Activated CD4-positive, alpha-beta T cell treated with anti-CD3 and anti-CD28 coated beads for 48 hours (primary cell): ENCODE measurements around the gene EVA1C.
"Not testable (repeated sequence)": the region's sequence is repeated elsewhere in the genome, so short reads cannot be mapped to it uniquely, and the experiment has no call there.

ENCODE experiments used
- DNase-seq: peaks from one replicate; pipeline ENCODE4 v3.0.0-alpha.2; 2020

EVA1C gene

DNA sequence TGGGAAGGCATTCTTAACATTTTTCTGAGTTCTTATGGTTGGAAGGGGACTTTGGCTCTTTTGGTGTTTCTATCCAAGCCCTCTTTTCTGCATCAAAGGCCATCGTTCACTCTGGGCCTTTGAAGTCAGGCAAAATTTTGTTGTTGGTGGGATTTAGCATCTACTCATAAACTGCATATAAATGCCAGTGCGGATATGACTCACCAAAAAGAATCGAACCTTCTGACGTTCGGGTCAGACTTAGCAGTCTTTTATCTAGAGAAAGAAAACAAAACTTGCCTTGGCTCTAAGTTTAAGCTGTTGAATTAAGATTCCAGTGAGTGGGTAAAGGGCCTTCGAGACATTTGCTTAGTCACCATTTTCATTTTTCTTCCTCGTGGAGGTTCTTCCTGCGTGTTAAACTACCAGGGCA, 51.4 kb downstream of the EVA1C start:
- DNase-seq = no peak

DNA sequence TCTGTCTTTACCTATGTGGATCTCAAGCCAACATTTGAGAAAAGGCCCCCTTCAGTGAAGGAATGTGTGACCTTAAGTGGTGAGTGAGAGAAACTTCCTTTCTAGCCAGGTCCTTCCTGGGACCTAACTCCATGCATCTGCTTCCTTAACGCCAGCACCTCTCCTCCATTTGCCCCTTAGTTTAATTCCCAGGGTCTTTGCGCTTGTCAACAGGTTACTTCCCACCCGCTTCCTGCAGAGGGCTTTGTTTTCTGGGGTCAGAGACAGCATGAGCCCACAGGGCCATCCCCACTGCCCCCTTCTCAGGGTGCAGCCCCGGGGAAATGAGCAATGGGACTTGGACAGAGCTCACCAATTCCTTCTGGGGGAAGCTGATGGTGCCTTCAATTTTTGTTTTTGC, 54.8 kb downstream of the EVA1C start:
- no peak for DNase-seq

DNA sequence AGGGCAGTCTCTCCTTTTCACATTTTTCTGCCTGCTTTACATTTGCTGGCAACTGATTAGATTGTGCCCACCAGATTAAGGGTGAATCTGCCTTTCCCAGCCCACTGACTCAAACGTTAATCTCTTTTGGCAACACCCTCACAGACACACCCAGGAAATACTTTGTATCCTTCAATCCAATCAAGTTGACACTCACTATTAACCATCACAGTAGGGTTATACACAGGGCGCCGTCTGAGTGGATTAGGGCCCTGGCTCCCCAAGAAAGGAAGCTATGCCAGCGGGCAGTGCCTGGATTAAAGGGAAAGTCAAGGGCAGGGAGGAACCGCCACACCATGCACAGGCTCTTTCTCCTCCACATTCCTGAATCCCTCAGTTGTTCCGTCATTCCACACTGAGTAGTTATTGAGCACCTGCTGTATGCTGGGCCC, 56.2 kb downstream of the EVA1C start:
- DNase-seq = no peak

DNA sequence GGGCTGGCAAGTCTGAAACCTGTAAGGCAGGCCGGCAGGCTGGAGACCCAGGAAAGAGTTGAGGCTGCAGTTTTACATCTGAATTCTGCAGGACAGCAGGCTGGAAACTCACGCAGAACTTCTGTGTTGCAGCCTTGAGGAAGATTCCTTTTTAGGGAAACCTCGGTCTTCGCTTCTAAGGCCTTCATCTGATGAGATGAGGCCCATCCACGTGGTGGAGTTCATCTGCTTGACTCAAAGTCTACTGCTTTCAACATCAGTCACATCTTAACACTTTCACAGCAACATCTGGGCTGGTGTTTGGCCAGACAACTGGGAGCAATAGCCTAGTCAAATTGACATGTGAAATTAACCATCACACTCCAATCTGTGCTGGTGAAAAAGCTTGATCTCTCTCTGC, 57.1 kb downstream of the EVA1C start:
- DNase-seq = no peak

DNA sequence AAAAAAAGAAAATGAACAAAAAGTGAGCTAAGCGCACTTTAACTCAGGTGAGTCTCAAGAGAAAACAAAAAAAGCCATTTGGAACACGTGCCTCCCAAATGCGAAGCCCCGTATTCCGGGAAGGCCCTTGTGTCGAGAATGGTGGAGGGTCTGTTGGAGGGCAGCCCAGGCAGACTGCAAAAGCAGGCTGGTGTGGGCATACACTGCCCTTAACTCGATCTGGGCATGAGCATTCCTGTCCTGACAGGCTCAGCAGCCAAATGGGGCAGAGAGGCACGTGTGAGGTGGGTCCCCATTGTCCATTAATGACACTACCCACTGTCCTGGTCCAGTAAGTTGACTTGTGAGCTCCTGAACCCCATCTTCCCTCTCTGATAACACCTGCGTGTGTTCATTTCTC, 57.7 kb downstream of the EVA1C start:
- no peak for DNase-seq

DNA sequence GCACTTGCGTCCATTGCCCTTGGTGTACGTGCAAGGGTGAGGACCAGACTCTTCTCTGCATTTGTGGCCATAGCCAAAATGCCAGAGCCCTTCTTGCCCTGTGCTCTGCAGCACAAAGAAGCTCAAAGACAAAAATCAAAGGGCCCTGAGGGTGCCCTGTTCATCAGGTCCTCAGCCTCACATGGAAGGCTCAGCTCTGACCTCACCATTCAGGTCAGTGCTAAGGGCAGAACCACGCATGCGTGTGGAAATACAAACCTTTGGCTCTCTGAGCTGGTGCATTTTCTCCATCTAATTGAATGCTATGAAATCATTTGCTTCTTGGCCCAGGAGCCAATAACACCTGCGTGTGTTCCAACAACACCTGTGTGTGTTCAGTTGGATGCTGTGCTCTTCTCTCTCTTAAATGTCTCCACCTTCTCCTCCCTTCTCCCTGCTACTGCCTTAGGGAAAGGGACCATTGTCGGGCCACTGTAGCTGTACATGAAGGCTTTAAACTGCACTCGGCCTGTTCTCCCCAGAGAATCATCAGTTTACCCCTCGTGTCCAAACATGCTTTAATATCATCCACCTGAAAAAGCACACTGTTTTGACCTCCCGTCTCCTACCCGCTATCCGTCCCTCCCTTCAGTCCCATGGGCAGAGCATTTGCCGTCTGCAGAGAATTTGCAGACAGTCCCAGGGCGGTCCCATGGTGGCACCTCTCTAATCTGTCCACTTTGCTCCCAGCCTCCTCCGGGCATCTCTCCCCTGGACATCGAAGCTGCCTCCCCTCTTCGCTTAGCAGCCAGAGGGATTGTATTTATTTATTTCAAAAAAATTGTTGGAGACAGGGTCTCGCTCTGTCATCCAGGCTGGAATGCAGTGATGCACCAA, 60.6 kb downstream of the EVA1C start:
- no peak for DNase-seq

DNA sequence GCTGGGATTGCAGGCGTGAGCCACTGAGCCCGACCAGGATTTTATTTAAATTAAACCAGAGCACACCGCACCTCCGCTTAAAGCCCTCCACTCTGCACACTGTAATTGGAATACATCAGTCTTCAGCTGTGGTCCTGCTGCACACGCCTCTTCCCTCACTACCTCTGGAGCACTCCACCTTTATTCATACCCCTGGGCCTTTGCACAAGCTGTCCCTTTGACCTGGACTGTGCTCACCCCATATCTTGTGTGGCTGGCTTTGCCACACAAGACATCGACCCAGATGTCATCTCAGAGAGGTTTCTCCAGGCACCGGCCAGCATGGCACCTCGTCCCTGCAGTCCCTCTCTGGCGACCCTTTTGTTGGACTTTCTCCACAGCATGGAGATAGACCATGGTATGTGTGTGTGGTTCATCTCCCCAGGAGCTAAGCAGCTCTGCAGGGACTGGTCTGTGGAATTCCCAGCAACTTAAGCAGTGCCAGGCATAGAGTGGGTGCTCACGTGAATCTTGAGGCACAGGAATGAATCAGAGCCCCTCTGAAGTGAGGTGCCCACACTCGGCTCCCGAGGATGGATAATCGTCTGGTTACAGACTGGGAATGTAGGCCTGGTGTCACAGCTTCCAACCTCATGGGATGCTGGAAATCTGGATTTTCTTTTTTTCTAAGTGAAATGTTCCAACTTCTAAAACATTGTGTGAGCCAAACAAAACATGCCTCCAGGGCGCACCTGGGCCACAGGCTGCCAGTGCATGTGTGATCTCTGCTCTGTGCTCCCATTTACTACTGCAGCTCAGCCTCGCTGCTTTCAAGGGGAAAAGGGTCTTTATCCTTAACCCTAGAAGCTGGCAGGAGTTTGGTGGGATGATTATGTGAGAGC, 61.9 kb downstream of the EVA1C start:
- DNase-seq = no peak

DNA sequence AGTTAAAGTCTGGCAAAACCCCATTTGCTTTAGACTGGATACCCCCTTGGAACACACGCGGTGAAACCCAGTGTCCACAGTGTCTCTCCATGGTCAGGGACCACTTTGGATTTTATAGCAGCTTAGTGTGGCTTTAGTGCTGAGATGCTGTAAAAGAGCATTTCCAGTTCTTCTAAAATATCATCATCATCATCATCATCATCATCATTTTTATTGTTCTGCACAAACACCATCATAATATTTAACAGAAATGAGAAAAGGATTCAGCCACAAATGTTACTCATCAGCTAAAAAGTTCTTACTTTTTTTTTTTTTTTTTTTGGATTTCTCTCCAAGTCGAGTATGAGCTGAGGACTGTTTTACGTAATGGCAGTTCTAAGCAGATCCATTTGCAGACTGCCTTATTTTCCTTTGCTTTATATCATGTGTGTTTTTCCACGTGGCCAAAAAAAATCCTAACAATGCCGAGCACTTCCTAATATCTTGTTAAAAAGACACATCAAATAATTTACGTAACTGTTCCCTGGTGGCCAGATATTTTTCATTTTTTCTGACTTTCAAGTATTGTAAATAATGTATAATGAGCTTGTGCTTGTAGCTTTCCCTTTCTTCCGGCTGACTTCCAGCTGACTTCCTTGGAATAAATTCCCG, 62.8 kb downstream of the EVA1C start:
- no peak for DNase-seq

DNA sequence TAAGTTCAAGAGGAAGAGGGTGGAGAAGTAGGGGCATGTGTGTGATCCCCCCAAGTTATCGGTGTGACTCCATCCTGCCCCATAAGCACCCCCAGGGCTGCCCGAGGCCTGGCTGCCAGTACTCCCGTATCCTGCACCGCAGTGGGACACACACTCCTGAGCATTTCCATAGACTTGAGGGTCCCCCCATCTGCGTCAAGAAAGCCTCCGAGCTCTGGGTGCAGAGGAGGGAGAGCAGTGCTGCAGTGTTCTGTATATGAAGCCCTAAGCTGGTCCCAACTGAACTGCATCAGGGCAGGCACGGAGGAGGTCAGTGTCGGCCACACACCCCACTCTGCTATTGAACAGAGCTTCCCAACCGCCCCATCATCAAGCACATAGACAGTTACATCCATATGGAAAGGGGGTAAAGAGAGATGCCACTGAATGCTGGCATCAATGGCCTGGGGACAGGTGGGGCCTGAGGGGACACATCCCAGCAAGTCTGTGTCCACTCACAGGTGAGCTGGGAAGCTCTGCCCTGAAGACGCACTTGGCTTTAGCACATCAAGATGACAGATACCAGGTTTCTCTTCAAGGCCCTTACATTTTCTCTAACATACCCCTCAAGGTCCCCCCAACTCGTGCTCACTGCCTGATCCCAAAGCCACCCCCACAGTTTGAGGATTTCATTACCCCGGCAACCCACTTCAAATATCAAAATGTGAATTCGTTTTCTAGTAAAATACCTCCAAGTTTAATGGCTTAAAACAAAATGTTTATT, 64.3 kb downstream of the EVA1C start:
- DNase-seq = no peak

DNA sequence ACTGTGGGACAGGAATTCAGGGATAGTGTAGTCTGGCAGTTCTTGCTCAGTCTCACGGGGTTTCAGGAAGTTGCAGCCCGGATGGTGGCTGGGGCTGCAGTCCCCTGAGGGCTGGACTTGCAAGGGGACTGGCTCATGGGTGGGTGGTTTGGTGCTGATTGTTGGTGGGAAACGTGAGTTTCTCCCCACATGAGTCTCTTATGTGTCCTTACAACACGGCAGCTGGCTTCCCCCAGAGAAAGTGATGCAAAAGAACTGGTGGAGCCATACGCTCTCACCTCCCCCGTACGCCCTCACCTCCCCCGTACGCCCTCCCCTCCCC, 64.9 kb downstream of the EVA1C start:
- no peak for DNase-seq

DNA sequence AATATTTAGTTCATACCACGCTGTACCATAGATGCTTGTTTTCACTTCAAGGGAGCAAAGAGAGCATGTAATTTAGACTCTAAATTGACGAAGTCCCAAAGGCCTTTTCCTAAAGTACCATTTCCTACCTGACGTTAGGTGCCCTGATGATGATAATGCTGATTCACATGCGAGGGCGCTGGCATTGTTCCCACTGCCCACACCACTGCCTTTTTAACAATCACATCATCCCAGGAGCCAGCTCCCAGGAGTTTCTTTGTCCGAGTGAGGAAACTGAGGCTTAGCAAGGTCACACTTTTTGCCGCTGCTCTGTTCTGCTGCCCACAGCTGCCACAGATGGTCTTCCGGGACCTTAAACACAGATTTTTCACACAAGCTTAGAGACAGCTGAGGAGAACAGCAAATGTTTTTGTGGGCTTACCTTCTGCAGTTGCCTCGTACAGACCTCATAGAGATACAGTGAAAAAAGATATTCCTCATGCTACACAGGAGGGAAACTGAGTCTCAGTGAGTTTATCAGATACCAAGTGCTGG, 69.4 kb downstream of the EVA1C start:
- no peak for DNase-seq

DNA sequence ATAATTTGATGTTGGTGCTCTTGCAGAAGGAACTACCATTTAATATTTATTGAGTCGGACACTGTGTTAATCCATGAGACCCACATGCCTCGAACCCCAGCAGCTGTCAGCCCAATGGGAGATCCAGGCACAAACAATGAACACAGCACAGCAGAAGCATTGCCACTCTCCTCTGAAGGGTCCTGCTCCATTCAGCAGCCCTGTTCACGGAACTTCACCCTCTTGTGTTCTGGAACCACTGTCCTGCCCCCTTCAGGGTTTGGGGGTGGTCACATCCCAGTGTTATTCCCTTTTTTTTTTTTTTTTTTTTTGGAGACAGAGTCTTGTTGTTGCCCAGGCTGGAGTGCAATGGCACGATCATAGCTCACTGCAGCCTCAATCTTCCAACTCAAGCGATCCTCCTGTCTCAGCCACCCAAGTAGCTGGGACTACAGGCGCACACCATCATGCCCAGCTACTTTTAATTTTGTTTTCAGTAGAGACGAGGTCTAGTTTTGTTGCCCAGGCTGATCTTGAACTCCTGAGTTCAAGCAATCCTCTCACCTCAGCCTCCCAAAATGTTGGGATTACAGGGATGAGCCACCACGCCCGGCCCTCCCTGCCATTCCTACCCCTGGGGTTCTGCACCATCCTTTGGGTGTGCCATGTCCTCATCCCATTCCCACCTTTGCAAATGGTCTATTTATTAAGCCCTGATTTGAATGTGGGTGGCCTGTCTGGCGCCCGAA, 70.2 kb downstream of the EVA1C start:
- no peak for DNase-seq

DNA sequence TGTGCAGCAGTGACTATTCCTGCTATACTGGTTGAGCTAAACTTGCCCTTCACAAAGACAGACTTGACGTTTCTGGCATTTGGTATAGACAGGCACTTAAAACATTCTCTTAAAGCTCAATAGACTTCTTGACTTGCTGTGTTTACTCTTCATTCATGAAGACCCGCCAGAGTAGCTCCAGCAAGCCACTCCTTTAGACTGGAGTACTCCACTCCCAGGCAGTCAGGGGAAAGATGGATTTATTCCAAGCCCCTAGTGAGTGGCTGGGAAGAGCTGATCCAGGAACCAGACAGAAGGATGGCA, 70.7 kb downstream of the EVA1C start:
- no peak for DNase-seq

DNA sequence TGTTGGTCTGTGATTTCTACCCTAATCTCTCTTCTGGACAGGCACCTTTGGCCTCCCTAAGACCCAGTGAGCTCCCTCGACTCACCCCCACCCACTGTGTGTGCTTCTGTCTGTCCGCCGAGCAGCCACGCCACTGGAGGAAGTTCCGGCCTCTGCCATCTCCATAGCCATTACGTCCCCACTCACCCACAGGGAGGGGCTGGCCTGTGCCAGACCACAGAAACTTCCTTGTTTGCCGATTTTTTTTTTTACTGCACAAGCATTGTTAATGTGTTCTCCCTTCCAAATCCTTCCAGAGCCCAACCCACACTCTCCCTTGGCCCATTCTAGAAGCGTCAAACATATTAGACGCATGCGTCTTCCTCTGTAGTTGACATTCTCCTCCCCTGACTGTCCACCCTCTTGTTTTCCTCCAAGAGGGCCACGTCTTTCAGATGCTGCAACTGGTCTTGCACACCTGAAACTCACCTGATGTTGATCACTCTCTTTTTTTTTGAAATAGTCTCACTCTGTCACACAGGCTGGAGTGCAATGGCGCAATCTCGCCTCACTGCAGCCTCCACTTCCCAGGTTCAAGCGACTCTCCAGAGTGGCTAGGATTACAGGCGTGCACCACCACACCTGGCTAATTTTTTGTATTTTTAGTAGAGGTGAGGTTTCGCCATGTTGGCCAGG, 72.3 kb downstream of the EVA1C start:
- DNase-seq = no peak

DNA sequence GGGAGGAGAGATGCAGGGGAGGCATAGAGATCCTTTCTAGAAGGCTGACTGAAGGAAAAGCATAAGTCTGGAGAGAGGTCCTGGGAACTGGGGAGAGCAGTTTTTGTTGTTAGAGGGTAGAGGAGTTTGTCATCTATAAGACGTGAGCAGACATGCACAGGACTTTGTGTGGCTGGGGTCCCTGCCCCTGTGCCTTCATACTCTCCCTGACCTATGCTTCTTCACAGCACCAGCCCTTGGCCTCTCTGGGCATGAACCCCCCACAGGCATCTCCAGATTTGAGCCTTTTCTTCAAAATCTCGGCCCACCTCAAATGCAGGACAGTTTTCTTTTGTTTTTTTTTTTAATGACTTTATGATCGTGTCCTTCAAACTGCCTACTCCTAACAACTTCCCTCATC, 79.9 kb downstream of the EVA1C start:
- DNase-seq = no peak

DNA sequence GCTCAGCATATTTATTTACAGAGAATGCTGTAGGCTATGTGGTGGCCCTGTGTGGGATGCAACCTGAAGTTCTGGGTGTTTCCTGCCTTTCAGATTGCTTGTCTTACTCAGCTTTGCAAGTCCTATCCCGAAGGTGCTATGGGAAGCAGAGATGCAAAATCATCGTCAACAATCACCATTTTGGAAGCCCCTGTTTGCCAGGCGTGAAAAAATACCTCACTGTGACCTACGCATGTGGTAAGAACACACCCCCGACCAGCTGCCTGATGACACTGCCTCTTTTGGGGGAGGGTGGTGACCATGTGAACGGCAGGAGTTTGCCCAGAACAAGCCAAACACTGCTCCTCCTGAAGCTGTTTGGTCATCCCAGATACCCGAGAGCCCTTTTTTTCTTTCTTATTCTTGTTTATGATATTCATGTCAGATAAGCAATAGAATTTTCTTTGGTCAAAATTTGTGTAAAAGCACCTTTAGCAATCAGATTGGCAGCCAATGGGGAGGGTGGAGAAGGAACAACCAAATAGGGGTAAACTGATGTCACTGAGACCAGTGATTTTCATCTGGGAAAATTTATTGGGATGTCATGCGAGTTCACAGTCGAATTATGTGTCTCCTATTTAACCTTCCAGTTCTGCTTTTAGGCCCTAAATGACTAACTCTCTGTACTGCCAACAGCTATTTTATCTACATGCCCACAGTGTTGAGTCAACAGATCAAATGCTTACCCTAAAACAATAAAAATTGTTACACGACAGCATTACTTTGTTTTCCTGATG, 82.6 kb downstream of the EVA1C start:
- no peak for DNase-seq

DNA sequence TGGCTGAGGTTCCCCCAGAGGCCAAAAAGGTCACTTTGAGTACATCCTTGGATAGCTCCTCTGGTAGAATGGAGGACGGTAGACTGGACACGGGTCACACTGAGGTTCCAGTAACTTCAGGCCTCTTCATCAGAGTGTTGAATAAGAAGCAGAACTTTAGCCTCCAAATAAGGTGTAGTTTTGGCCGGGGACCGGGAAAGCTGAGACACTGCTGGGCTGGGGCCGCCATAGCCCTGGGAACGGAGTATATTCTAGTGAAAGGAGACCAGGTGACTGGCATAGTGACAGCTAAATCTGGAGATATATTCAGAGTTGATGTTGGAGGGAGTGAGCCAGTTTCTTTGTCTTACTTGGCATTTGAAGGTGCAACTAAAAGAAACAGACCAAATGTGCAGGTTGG, 84.1 kb downstream of the EVA1C start:
- DNase-seq = no peak

DNA sequence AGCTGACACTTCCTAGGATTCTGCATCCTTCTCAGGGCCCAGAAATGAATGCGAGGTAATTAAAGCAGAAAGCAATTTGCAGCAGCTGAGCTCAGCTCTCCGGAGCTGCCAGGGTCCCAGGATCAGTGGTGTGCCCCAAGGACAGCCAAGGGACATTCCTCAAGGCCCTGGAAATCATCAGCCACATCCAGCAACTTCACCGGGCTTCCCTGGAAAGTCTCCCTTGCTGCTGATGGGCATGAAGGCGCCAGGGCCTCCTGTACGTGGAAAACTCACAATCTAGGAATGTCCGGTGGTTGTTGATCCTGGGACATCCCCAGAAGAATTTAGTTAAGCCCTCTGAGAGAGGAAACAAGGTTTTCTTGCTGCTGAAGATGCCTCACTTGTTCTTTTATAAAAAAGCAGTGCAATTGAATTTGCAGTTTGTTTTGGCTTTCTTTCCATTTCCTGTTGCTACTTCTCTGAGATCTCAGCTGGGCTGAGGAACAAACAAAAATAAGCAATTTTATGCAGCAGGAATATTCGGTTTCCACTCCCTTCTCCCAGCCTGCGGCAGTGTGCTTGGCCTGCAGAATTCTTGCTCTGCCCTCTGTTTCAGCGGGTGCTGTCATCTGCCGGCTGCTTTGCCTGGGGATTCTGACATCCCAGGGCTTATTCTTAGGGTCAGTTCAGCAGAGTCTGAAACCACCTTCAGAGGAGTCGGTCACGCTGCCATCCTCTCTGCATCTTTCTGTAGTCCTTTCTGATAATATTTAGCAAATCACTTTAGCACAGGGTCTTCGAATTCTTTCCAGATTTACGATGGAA, 86.9 kb downstream of the EVA1C start:
- no peak for DNase-seq

DNA sequence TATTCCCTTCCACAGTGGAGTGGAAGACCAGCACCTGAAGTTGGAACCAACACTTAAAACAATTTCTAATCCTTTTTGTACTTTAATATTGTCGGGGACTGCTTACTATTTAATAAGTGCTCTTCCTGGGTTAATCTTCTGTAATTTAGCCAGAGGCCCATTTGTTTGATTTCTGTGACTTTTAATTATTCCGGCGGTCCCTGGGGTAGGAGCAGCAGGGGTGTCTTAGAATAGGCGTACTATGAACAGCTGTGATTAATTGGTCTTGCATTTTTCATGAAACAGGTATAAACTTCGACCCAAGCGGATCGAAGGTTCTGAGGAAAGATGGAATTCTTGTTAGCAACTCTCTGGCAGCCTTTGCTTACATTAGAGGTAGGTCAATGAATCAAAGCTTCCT, 91.1 kb downstream of the EVA1C start:
- not testable (repeated sequence) for DNase-seq

DNA sequence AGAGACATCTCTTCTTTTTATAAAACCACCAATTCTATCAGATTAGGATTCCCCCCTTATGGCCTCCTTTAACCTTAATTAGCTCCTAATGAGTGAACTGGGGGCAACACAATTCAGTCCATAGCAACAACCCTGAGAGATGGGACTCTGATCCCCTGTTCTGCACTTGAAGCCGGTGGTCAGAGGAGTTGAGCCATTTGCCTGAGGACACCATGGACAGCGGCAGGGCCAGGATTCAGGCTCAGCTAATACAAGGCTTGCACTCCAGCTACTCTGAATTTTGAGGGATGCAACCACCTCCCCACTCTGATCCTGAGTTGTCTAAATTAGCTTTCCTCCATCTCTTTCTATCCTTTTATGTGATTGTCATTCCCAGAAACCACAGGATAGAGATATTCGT, 93.3 kb downstream of the EVA1C start:
- not testable (repeated sequence) for DNase-seq
